Thymus (tissue), 2 donors: ENCODE data around the gene POLR2B. TPM values are rescaled to one million over a fixed set of nuclear protein-coding genes. Genes with fewer than 3 reads are reported as not detected.

Experiments used
- polyA plus RNA-seq: library from polyadenylated mRNA; stranded (reverse); fragments of 200-250 nt; gene quantifications from one replicate; pipeline ENCODE4 v1.2.3, GENCODE V29; 2013
- total RNA-seq: library from RNA; stranded (reverse); fragments of 120-200 nt; gene quantifications from one replicate; pipeline ENCODE4 v1.2.4, GENCODE V29; 2013
- donor health status: healthy.

The POLR2B gene
- total and polyA plus RNA-seq, 2 donors = 59.5 to 120 TPM

Other genes with a start within 250 kb of the POLR2B start
- 5.8 TPM for gene SPINK2, start 157.2 kb upstream of the POLR2B start, total RNA-seq
- 5.8 TPM for gene SPINK2, start 157.2 kb upstream of the POLR2B start, polyA plus RNA-seq
- 41.3 TPM for gene REST, start 71.0 kb upstream of the POLR2B start, total RNA-seq
- gene REST, start 71.0 kb upstream of the POLR2B start, polyA plus RNA-seq = 12.4 TPM
- gene NOA1, start 1.3 kb upstream of the POLR2B start, total RNA-seq = 15.3 TPM
- 10.7 TPM for gene NOA1, start 1.3 kb upstream of the POLR2B start, polyA plus RNA-seq
- gene IGFBP7, start 131.5 kb downstream of the POLR2B start, total RNA-seq = 54.1 TPM
- 301 TPM for gene IGFBP7, start 131.5 kb downstream of the POLR2B start, polyA plus RNA-seq